Inflammatory macrophage (primary cell): ENCODE results near the gene ARRB2.
"Not testable (repeated sequence)": the region's sequence is repeated elsewhere in the genome, so short reads cannot be mapped to it uniquely, and the experiment has no call there.

Source experiments
- DNase-seq, 2 donors: peaks; one replicate each; pipeline ENCODE4 v3.0.0-alpha.2; 2020 to 2022

ARRB2 gene

DNA sequence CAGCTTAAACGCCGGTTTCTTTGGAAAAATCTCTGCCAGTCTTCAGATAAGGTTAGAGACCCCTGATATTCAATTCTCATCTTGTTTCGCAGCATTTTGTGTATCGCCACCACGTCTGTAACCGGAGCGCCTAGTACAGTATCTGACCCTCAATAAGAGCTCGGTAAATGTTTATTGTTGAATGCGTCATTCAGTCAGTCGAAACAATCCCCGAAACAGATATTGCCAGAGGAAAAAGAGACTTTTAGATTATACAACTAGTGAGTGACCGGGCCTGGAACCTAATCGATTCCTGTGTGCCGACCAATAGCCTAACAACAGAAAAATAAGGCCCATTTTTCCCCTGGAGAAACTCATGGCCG is 7.1 kb upstream of the ARRB2 start:
- no peak for DNase-seq

DNA sequence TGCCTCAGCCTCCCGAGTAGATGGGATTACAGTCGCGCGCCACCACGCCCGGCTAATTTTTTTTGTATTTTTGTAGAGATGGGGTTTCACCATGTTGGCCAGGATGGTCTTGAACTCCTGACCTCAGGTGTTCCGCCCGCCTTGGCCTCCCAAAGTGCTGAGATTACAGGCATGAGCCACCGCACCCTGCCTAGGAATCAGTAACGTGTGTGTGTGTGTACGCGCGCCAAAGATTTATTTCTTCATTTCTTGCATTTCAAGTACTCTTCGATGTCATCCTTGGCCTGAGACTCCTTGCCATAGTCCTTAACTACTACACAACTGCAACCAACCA is 5.9 kb upstream of the ARRB2 start:
- not testable (repeated sequence) for DNase-seq

DNA sequence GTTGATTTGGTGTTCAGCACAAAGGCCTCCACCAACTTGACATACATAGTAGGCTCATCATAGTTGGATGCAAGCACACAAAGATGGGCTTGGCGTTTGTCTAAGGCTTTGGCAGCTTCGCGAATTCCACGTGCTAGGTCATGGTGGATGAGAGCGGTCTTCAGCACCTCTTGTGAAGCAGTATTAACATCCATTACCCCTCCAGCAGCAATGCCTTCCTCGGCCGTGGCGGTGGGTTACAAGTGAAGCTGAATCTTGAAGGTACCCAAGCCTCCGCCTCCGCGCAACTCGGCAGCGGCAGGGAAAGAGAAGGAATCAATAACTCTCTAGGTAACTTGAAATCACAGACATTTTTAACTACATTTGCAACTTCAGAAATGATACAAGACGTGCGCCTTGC is 5.4 kb upstream of the ARRB2 start:
- no peak for DNase-seq

DNA sequence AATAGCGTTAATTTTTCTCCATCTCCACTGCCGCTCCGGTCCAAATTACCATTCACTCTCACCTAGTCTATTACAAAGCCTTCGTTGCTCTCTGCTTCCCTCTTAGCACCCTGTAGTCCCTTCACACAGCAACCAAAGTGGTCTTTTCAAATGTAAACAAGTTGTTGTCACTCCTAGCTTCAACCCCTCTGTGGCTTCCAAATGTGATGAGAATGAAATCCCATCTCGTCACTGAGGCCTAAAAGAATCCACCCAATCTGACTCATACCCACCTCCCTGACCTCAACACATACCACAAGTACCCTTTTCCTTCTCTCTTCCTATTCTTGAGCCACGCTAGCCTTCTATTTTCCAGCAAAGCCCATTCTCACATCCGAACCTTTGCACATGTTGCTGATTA is 4.3 kb upstream of the ARRB2 start:
- DNase-seq, result no peak

DNA sequence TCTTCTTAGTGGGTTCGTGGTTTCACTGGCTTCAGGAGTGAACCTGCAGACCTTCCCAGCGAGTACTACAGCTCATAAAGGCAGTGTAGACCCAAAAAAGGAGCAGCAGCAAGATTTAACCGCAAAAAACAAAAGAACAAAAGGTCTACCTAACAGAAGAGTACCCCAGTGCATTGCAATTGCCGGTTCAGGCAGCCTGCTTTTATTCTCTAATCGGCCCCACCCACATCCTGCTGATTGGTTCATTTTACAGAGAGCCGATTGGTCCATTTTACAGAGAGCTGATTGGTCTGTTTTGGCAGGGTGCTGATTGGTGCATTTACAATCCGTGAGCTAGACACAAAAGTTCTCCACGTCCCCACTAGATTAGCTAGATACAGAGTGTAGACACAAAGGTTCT is 2.0 kb upstream of the ARRB2 start:
- DNase-seq, result peak; percentile 23 to 37

DNA sequence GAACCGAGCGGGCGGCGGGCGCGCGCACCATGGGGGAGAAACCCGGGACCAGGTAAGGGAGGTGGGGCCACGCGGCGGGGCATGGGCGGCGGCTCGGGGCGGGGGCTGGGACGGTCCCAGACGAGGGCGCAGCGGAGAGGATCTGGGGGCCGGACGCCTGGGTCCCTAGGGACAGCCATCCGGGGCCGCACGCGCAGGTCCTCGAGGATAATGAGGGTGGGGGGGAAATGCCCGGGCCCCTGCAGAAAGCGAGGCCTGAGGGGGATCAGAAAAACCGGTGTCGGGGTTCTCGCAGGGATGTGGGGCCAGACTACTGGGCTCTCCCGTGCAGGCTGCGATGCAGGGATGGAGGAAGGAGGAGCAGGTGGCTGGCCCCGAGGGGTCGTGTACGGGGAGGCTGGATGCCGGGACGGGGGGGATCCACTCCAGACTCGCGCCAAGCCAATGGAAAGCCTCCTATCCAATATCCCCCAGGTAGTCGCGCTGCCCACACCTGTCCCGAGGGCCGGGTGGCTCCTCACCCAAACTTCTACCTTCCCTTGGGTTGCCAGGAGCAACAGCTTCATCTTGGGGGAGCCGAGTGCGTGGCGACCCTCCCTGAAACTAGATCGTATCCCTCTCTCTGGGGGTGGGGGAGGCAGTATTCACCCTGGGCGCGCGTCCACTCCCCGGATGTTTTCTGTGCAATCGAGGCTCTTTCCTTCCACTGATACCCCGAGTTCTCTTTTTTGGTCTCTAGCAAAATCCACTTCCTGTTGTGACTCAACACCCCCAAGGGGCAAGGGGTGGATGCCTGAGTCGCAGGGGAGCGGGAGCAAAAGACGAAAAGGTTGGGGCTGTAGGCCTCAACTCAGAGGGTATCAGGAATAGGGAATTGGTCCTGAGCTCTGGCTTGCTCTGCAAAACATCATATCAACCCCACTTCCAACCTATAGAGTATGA is 532 bp downstream of the ARRB2 start:
- DNase-seq, result peak; percentile 79 to 86

DNA sequence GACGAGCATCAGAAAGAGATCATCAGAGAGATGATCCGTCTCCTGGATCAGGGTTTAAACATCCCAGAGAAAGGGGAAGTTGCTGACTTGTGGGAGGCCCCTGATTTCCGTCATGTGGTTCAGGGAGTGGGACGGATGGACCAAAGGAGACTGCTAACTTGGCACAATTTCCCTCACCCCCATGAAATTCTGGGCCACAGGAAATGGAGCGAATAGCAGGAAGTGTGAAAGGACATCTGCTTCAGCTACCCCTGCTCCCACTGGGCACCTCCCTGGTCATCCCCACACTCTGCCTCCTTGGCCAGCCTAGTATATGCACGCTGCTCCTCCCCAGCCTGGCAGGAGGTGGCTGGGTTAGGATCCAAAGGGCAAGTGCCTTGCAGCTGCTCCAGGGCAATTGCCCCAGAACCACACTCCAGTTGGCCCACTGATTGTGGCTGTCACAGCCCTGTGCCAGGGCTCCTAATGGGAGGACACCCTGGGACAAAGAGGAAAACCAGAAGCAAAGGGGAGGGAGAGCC is 1.3 kb downstream of the ARRB2 start:
- peak; percentile 94 for DNase-seq

DNA sequence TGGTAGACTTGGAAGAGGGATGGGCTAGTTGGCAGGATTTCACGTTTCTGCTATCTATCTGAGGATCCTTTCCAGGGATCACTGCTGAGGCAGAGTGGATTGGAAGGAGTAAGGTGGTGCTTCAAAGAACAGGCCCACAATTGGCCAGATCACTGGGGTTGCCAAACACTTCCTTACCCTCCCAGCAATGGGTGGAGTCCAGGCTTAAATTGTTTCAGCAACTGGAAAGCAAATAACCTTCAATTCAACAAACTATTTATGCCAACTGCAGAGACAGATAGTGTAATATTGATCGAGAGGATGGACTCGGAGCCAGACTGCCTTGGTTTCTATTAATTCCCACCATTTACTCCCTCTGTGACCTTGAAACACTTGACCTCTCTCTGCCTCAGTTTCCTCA is 2.1 kb downstream of the ARRB2 start:
- peak; percentile 72 to 75 for DNase-seq

DNA sequence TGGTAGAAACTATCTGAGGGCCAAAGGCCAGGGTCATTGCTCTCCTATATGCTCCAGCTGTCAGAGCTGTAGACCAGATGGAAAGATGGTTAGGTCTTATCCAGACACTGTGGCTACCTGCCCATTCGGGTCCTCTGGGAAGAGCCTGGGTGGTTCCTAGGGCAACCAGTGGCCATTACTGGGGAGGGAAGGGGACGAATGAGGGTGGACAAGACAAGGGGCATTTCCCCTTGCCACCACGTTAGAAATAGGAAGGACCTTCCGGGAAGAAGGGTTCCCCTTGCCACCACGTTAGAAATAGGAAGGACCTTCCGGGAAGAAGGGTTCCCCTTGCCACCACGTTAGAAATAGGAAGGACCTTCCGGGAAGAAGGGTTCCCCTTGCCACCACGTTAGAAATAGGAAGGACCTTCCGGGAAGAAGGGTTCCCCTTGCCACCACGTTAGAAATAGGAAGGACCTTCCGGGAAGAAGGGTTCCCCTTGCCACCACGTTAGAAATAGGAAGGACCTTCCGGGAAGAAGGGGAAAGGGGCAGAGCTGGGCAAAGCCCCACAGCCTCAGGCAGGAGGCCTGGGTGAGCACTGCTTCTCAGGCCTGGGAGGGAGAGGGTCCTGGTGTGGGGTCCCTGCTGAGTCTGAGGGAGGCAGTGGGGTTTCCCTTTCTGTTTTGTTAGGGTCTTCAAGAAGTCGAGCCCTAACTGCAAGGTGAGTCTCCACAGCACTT is 4.1 kb downstream of the ARRB2 start:
- DNase-seq, result not testable (repeated sequence)

DNA sequence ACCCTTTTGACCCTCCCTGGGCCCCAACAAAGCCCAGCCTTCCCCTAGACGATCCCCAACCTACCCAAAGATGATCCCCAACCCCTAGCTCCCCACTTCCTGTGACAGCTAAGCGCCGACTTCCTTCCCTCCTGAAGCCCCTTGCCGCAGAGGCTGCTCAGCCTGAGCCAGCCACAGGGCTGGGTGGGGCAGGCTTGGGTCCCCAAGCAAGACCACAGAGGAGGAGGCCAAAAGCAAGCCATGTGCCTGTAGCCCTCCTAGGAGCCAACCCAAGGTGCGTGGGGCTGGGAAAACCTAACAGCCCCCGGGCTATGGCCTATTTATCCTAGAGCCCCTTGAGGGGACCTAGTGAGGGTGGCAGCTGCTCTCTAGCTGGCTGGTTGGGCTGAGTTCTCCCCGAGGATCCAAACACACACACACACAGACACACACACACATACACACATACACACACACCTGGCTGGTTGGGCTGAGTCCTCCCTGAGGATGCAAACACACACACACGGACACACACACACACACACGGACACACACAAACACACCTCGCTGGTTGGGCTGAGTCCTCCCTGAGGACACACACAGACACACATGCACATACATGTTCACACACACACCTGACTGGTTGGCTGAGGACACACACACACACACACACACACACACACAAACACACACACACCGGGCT is 4.8 kb downstream of the ARRB2 start:
- DNase-seq, result no peak

DNA sequence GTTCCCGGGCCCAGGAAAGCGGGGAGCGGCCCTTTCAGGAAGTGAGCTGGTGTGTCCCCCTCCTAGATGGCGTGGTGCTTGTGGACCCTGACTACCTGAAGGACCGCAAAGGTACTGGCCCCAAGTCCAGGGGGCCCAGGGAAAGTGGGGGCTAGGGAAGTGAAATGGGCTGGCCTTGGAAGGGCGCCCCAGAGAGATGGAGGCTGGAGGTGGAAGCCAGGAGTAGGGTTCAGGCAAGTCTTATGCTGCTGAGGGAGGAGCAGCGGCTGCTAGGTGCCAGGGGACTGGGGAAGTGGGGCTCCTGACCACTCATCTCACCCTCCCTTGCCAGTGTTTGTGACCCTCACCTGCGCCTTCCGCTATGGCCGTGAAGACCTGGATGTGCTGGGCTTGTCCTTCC is 5.6 kb downstream of the ARRB2 start:
- DNase-seq, result no peak

DNA sequence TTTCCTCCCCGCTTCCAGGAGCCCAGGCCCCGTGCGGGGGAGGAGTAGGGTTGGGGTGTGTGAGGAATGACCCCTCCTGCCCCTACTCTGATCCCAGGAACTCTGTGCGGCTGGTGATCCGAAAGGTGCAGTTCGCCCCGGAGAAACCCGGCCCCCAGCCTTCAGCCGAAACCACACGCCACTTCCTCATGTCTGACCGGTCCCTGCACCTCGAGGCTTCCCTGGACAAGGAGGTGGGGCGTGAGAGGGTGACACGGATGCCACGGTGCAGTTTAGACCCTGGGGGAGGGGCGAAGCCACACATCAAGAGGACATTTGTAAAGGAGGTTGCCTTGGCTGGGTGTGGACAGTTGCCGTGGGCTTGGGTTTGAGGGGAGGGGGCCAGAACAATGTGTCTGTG is 7.4 kb downstream of the ARRB2 start:
- DNase-seq, result no peak

DNA sequence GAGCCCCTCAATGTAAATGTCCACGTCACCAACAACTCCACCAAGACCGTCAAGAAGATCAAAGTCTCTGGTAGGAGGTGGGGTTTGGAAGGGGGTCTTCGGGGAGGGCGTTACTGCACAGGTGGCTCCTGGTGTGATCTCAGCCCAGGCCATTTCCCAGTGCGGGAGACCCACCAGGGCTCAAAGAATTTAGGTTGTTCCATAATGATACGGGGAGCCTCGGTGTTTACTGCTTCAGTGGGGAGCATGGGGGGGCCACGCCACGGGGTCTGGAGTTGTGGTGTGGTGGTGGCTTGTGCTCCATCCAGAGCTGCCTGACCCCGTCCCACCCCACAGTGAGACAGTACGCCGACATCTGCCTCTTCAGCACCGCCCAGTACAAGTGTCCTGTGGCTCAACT is 7.8 kb downstream of the ARRB2 start:
- no peak for DNase-seq

DNA sequence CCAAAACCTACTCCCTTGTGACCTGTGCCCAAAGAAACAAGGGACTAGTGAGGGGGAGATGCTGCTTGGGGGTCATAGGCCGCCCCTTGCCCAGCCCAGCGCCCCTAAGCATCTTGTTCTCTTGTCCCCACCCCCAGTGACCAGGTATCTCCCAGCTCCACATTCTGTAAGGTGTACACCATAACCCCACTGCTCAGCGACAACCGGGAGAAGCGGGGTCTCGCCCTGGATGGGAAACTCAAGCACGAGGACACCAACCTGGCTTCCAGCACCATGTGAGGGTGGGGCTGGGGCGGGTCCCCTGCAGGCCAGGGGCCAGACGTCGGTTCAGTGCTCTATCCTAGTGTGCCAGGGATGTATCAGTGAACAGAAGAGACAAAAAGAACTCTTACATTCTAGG is 8.7 kb downstream of the ARRB2 start:
- DNase-seq, result no peak

DNA sequence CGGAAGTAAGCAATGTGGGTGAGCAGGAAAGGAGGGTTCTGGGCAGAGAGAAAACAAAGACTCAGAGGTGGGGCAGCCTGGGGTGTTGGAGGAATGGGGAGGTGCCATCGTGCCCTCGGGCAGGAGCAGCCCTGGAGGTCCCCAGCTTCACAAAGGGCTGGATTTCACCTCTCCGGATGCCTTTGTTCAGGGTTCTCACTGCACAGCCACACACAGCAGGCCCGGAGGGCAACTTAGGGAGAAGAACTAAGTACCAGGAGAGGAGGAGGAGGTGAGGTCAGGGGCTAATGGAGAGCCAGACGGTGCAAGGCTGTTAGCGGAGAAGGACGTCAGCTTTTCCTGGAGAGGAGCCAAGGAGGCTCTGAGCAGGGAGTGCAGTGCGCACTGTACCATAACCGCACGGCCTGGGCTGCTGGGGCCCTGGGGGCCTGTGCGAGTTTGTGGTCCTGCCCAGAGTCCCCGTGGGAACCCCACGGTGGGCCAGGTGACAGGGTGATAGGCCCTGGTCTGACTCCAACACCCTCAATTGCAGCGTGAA is 9.3 kb downstream of the ARRB2 start:
- no peak for DNase-seq

DNA sequence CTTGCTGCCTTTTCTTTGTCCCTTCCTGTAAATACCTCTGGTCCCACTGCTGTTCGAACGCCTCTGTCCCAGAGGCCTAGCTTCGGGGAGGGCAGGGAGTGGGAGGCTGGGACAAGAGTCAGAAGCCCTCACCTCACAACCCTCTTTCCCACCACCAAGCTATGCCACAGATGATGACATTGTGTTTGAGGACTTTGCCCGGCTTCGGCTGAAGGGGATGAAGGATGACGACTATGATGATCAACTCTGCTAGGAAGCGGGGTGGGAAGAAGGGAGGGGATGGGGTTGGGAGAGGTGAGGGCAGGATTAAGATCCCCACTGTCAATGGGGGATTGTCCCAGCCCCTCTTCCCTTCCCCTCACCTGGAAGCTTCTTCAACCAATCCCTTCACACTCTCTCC is 10.4 kb downstream of the ARRB2 start:
- no peak for DNase-seq

DNA sequence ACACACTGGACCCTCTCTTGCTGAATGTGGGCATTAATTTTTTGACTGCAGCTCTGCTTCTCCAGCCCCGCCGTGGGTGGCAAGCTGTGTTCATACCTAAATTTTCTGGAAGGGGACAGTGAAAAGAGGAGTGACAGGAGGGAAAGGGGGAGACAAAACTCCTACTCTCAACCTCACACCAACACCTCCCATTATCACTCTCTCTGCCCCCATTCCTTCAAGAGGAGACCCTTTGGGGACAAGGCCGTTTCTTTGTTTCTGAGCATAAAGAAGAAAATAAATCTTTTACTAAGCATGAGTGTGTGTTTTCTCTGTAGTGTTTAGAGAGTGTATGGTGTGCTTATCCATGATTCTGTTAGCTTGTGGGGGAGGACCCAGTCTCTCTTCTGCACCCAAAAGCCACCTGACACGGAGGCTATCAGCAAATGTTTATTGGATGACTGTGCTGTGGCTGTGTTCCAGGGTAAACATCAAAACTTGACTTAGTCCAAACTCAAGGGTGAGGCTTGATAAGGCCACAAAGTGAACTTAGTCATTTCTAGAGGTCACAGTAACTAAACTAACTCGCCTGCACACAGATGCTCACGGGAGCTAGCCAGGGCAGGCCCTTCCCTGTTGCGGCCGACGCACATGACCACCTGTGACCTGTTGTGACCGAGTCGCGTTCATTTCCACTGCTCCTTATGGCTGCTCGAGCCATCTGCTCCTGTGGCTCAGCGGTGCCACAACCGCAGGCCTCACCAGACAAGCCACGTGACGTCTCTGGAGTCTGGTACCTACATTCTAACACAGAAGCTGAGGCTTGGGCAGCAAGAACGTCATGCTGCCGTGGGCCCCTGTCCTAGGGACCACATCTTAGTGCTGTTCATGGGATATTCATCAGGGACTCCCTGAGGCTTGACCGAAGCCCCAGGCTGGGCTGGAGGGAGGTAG is 11.0 kb downstream of the ARRB2 start:
- no peak for DNase-seq

DNA sequence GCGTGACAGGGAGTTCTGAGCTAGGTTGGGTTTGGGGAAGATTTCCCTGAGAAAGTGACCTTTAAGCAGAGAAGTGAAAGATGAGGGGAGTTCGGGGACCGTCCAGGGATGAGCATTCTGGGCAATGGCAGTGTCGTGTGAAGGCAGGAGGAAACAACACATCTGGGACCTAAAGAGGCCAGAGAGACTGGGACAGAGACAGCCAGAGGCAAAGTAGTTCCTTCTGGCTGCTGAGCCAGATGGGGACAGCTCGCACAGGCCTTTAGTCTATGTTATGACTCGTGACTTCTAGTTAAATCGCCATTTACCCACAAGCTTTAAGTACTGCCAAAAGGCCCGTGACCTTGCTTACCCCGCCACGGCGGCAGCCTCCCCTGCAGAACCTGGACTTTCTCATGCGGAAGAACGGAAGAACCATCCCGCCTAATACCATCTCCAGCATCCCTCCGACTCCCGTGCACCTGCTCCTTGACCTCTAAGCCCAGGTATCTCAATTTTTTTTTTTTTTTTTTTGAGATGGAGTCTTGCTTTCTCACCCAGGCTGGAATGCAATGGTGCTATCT is 12.3 kb downstream of the ARRB2 start:
- peak; percentile 11 to 25 for DNase-seq

DNA sequence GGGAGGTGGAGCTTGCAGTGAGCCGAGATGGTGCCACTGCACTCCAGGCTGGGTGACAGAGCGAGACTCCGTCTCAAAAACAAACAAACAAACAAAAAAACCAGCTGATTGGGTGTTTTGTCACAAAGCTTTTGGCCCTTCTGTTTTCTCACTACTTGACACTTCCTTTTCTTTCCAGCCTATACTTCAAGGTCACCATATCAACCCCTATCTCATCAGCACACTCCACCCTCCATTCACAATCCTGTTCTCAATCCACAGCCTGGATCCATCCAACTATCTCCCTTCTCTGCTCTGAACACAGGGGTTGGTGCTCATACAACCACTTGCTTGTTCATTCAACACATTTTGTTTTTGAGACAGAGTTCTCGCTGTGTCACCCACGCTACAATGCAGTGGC is 14.2 kb downstream of the ARRB2 start:
- DNase-seq, result peak; percentile 48 to 50

DNA sequence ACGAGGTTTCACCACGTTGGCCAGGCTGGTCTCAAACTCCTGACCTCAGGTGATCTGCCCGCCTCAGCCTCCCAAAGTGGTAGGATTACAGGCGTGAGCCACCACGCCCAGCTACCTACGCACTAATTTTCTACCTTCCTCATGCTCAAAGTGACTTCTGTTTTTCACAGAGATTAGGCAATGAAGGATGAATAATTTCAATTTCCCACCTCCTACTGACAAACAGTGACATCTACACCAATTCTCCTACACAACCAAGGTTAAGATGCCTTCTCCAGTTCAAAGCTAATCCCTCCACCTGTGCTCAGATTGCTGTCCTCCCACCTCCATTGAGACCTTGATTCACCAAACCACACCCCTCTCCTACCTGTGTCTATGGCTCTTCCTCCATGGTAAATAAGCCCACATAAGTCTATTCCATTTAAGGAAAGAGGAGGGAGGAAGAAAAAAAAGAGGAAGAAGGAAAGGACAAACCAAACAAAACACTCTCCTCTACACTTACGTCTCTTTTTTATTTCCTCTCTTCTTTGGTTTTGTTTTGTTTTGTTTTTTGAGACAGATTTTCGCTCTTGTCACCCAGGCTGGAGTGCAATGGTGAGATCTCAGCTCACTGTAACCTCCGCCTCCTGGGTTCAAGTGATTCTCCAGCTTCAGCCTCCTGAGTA is 15.3 kb downstream of the ARRB2 start:
- DNase-seq, result peak; percentile 87 to 92

DNA sequence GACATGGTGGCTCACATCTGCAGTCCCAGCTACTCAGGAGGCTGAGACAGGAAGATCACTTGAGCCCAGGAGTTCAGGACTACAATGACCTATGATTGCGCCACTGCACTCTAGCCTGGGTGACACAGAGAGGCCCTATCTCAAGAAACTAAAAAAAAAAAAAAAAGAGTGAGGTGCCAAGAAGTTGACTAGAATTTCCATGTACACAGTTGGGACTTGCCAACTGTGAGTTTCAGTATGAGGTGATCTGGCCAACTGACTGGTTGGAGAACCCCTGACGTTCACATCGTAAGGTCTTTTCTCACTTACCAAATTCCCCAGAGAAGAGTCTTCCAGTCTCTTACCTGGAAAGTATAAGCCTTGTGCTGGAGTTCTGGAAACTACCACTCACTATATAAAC is 17.7 kb downstream of the ARRB2 start:
- DNase-seq, result peak in 1 of 2 donors; percentile 32
